ENCODE results near the gene PREP.

The PREP gene

DNA sequence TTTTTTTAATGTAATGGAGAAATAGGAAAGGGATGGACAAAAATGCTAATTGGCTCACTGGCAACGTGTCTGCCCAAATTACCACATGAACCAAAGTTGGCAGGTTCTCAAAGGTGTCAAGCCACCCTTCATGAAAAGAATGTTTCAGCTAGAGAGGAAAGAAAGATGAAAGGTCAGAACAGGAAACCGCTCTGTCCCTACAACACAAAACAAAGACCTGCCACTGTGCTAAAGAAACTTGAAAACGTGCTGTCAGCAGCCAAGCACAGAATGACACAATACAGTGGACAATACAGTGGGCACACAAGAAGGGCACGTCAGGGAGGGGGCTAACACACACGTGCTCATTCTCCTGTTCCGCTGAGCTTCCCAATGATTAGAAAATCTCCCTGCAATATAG lies 4.9 kb downstream of the PREP start:
- 0 out of 2 replicates have a peak, but pooled peaks cover 3% of the 10 kb centered on the region for H3K4me1 ChIP-seq (ENCODE audit: control insufficient read depth, insufficient read depth, low read length)
- no peaks in the 10 kb centered on the region for H3K9me3 ChIP-seq (ENCODE audit: control insufficient read depth, insufficient read depth, low read depth, low read length)
- no peak for TF ChIP-seq ZNF548 (tag by site-specific recombination; IDR thresholded peaks at IDR 0.05)
- no peak for TF ChIP-seq ZSCAN23 (tag by site-specific recombination; IDR thresholded peaks at IDR 0.05)
- TF ChIP-seq ZNF660 (tag by site-specific recombination; IDR thresholded peaks at IDR 0.05) = no peak
- TF ChIP-seq ZNF792 (tag by site-specific recombination; IDR thresholded peaks at IDR 0.05) = no peak
- TF ChIP-seq ZBTB20 (tag by site-specific recombination; IDR thresholded peaks at IDR 0.05) = no peak
- TF ChIP-seq, protein P1, sequence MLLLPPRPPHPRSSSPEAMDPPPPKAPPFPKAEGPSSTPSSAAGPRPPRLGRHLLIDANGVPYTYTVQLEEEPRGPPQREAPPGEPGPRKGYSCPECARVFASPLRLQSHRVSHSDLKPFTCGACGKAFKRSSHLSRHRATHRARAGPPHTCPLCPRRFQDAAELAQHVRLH (tag by site-specific recombination; IDR thresholded peaks at IDR 0.05) = no peak
- TF ChIP-seq ZNF670 (tag by site-specific recombination; IDR thresholded peaks at IDR 0.05; ENCODE audit: low read depth) = no peak
- no peak for TF ChIP-seq ZNF600 (tag by site-specific recombination; IDR thresholded peaks at IDR 0.05)
- TF ChIP-seq ZFP41 (tag by site-specific recombination; IDR thresholded peaks at IDR 0.05; ENCODE audit: borderline replicate concordance) = no peak
- TF ChIP-seq, protein P2, sequence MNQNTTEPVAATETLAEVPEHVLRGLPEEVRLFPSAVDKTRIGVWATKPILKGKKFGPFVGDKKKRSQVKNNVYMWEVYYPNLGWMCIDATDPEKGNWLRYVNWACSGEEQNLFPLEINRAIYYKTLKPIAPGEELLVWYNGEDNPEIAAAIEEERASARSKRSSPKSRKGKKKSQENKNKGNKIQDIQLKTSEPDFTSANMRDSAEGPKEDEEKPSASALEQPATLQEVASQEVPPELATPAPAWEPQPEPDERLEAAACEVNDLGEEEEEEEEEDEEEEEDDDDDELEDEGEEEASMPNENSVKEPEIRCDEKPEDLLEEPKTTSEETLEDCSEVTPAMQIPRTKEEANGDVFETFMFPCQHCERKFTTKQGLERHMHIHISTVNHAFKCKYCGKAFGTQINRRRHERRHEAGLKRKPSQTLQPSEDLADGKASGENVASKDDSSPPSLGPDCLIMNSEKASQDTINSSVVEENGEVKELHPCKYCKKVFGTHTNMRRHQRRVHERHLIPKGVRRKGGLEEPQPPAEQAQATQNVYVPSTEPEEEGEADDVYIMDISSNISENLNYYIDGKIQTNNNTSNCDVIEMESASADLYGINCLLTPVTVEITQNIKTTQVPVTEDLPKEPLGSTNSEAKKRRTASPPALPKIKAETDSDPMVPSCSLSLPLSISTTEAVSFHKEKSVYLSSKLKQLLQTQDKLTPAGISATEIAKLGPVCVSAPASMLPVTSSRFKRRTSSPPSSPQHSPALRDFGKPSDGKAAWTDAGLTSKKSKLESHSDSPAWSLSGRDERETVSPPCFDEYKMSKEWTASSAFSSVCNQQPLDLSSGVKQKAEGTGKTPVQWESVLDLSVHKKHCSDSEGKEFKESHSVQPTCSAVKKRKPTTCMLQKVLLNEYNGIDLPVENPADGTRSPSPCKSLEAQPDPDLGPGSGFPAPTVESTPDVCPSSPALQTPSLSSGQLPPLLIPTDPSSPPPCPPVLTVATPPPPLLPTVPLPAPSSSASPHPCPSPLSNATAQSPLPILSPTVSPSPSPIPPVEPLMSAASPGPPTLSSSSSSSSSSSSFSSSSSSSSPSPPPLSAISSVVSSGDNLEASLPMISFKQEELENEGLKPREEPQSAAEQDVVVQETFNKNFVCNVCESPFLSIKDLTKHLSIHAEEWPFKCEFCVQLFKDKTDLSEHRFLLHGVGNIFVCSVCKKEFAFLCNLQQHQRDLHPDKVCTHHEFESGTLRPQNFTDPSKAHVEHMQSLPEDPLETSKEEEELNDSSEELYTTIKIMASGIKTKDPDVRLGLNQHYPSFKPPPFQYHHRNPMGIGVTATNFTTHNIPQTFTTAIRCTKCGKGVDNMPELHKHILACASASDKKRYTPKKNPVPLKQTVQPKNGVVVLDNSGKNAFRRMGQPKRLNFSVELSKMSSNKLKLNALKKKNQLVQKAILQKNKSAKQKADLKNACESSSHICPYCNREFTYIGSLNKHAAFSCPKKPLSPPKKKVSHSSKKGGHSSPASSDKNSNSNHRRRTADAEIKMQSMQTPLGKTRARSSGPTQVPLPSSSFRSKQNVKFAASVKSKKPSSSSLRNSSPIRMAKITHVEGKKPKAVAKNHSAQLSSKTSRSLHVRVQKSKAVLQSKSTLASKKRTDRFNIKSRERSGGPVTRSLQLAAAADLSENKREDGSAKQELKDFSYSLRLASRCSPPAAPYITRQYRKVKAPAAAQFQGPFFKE (tag by site-specific recombination; IDR thresholded peaks at IDR 0.05; ENCODE audit: borderline replicate concordance) = no peak
- TF ChIP-seq ZNF610 (tag by site-specific recombination; IDR thresholded peaks at IDR 0.05; ENCODE audit: borderline replicate concordance) = no peak
- no peak for TF ChIP-seq ZNF146 (tag by site-specific recombination; IDR thresholded peaks at IDR 0.05)
- TF ChIP-seq ZNF341 (tag by site-specific recombination; IDR thresholded peaks at IDR 0.05; ENCODE audit: low read depth) = no peak
- no peak for TF ChIP-seq ZFP69B (tag by site-specific recombination; IDR thresholded peaks at IDR 0.05)
- no peak for TF ChIP-seq ZNF350 (tag by site-specific recombination; IDR thresholded peaks at IDR 0.05)
- no peak for TF ChIP-seq MEIS1 (CRISPR knock-in tag; IDR thresholded peaks at IDR 0.05; ENCODE audit: borderline replicate concordance)
- TF ChIP-seq ZNF221 (tag by site-specific recombination; IDR thresholded peaks at IDR 0.05; ENCODE audit: borderline replicate concordance) = no peak
- no peak for TF ChIP-seq ZNF433 (tag by site-specific recombination; IDR thresholded peaks at IDR 0.05; ENCODE audit: low read depth)
- CTCF ChIA-PET = interaction anchor here (0.6 to 1.6 kb wide), 3 partner anchors 34 to 314 kb away, joined by 4 to 6 read pairs (median 4); no protein-coding TSS in a partner anchor
- H3K27ac ChIP-seq (ENCODE audit: extremely low read depth, low read depth, low read length) = no peak overlapping the region
- H3K36me3 ChIP-seq (ENCODE audit: control insufficient read depth in 2 of 2, insufficient read depth in 1 of 2, low read length in 2 of 2) = peaks cover 4 to 29% of the 10 kb centered on the region in 2 experiments; a peak in 1 of 3 replicates
- H3K4me3 ChIP-seq (ENCODE audit: low read depth, low read length) = no peak overlapping the region
- POLR2A ChIA-PET = no interaction called here

GRCh38 chr6:105391705-105392104 lies 11.2 kb downstream of the PREP start:
- Histone ChIP-seq H3K4me1 (ENCODE audit: control insufficient read depth, insufficient read depth, low read length) (no peaks in the 10 kb centered on the region), H3K9me3 (ENCODE audit: control insufficient read depth, insufficient read depth, low read depth, low read length) (no peaks in the 10 kb centered on the region), H3K27ac (ENCODE audit: extremely low read depth, low read depth, low read length) (no peak overlapping the region), H3K4me3 (ENCODE audit: low read depth, low read length) (no peak overlapping the region), H3K36me3 (ENCODE audit: control insufficient read depth in 2 of 2, insufficient read depth in 1 of 2, low read length in 2 of 2) (peaks cover 4 to 55% of the 10 kb centered on the region in 2 experiments; a peak in 2 of 3 replicates)
- CTCF ChIA-PET = no interaction called here
- POLR2A ChIA-PET = no interaction called here
- TF ChIP-seq, protein P3, sequence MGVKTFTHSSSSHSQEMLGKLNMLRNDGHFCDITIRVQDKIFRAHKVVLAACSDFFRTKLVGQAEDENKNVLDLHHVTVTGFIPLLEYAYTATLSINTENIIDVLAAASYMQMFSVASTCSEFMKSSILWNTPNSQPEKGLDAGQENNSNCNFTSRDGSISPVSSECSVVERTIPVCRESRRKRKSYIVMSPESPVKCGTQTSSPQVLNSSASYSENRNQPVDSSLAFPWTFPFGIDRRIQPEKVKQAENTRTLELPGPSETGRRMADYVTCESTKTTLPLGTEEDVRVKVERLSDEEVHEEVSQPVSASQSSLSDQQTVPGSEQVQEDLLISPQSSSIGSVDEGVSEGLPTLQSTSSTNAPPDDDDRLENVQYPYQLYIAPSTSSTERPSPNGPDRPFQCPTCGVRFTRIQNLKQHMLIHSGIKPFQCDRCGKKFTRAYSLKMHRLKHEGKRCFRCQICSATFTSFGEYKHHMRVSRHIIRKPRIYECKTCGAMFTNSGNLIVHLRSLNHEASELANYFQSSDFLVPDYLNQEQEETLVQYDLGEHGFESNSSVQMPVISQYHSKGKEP (tag by site-specific recombination; IDR thresholded peaks at IDR 0.05) = no peak
- TF ChIP-seq ZBTB20 (tag by site-specific recombination; IDR thresholded peaks at IDR 0.05) = no peak
- no peak for TF ChIP-seq ZNF670 (tag by site-specific recombination; IDR thresholded peaks at IDR 0.05; ENCODE audit: low read depth)
- no peak for TF ChIP-seq ZNF10 (tag by site-specific recombination; IDR thresholded peaks at IDR 0.05)
- TF ChIP-seq ZNF404 (tag by site-specific recombination; IDR thresholded peaks at IDR 0.05) = no peak
- TF ChIP-seq, protein P4, sequence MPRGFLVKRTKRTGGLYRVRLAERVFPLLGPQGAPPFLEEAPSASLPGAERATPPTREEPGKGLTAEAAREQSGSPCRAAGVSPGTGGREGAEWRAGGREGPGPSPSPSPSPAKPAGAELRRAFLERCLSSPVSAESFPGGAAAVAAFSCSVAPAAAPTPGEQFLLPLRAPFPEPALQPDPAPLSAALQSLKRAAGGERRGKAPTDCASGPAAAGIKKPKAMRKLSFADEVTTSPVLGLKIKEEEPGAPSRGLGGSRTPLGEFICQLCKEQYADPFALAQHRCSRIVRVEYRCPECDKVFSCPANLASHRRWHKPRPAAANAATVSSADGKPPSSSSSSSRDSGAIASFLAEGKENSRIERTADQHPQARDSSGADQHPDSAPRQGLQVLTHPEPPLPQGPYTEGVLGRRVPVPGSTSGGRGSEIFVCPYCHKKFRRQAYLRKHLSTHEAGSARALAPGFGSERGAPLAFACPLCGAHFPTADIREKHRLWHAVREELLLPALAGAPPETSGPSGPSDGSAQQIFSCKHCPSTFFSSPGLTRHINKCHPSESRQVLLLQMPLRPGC (tag by site-specific recombination; IDR thresholded peaks at IDR 0.05) = no peak
- TF ChIP-seq HOXA7 (CRISPR knock-in tag; IDR thresholded peaks at IDR 0.05; ENCODE audit: borderline replicate concordance) = no peak
- TF ChIP-seq EGR2 (tag by site-specific recombination; IDR thresholded peaks at IDR 0.05; ENCODE audit: low read depth) = no peak
- TF ChIP-seq YY2 (tag by site-specific recombination; IDR thresholded peaks at IDR 0.05) = no peak
